Endothelial cell of umbilical vein (primary cell): ENCODE results near the gene PTGR3. TPM values are rescaled to one million over a fixed set of nuclear protein-coding genes. Genes with fewer than 3 reads are reported as not detected.

Source experiments
- BruUV-seq: library from RNA; stranded (reverse); fragments of 400-500 nt; replicated peaks from 2 replicates; lab custom pipeline; 2021; lab: Mats Ljungman, UMichigan
- CTCF ChIA-PET: fragments of 300-600, 350-600 bp; sonication (Branson Sonifier 250); formaldehyde crosslinking; loops from one replicate; lab custom pipeline; 2021; ENCODE audit warnings: antibody characterized with exemption, inconsistent platforms; lab: Charles Lee
- POLR2A ChIA-PET: fragments of 300-600, 350-600 bp; sonication (Branson Sonifier 250); formaldehyde crosslinking; loops from one replicate; lab custom pipeline; 2021; ENCODE audit warnings: antibody characterized with exemption, inconsistent platforms; lab: Charles Lee
- DNase-seq: peaks from one replicate; pipeline ENCODE4 v3.0.0-alpha.2; 2011; ENCODE audit warnings: low read depth, low spot score
- FAIRE-seq: peaks from 2 replicates; lab custom pipeline; 2011; peaks lifted over from hg19 to GRCh38; lab: Jason Lieb, UNC
- H2AFZ ChIP-seq: 2 replicates; pipeline ENCODE4 v1.6.0; 2012; ENCODE audit warnings: low read depth, low read length, control low read depth, inconsistent platforms
- H3K27ac ChIP-seq: 2 replicates; pipeline ENCODE4 v1.5.1; 2011; ENCODE audit warnings: low read depth, mild to moderate bottlenecking, control low read depth, low read length, moderate library complexity; ENCODE audit not compliant: insufficient read depth
- H3K27me3 ChIP-seq, 2 experiments: 2 replicates each; pipeline versions ENCODE4 v1.6.0 to v1.6.1; 2011; ENCODE audit warnings: low read length in 2 of 2, mixed read lengths in 1 of 2; ENCODE audit not compliant: control insufficient read depth in 2 of 2, insufficient read depth in 2 of 2
- H3K36me3 ChIP-seq, 2 experiments: 2 replicates in 1 of 2; 3 replicates in 1 of 2; pipeline ENCODE4 v1.5.1; 2011; ENCODE audit warnings: low read length in 2 of 2, mild to moderate bottlenecking in 1 of 2, moderate library complexity in 1 of 2; ENCODE audit not compliant: control insufficient read depth in 2 of 2, insufficient read depth in 2 of 2; ENCODE audit errors: extremely low read depth in 1 of 2
- H3K4me1 ChIP-seq: 3 replicates; pipeline ENCODE4 v1.5.1; 2011; ENCODE audit warnings: mild to moderate bottlenecking, low read length; ENCODE audit not compliant: control insufficient read depth, insufficient read depth; ENCODE audit errors: extremely low read depth
- H3K4me2 ChIP-seq: 2 replicates; pipeline ENCODE4 v1.6.1; 2011; ENCODE audit warnings: low read length, control low read depth, mixed read lengths; ENCODE audit not compliant: insufficient read depth
- H3K4me3 ChIP-seq, 3 experiments: fragments of 200-600 bp in 1 of 3; sonication (generic), shearing (Covaris generic) in 1 of 3; replicated peaks in 1 of 3; 2 replicates each; pipeline ENCODE4 v1.5.1; 2011 to 2016; ENCODE audit warnings: control low read depth in 3 of 3, low read length in 3 of 3, mild to moderate bottlenecking in 2 of 3, inconsistent platforms in 1 of 3, low read depth in 1 of 3, moderate library complexity in 1 of 3; ENCODE audit not compliant: insufficient read depth in 1 of 3
- H3K79me2 ChIP-seq: 2 replicates; pipeline ENCODE4 v1.6.0; 2012; ENCODE audit warnings: low read length, inconsistent platforms; ENCODE audit not compliant: control insufficient read depth, insufficient read depth
- H3K9ac ChIP-seq: replicated peaks from 2 replicates; pipeline ENCODE3; 2011; ENCODE audit warnings: low read length, control low read depth; ENCODE audit not compliant: insufficient read depth; ENCODE audit errors: extremely low read depth
- H3K9me1 ChIP-seq: replicated peaks from 3 replicates; pipeline ENCODE4 v1.6.0; 2011; ENCODE audit warnings: mild to moderate bottlenecking, low read length; ENCODE audit not compliant: control insufficient read depth, insufficient read depth; ENCODE audit errors: extremely low read depth
- H3K9me3 ChIP-seq: replicated peaks from 2 replicates; pipeline ENCODE4 v1.5.1; 2012; ENCODE audit warnings: low read length, inconsistent platforms; ENCODE audit not compliant: control insufficient read depth, insufficient read depth
- H4K20me1 ChIP-seq: replicated peaks from 2 replicates; pipeline ENCODE3; 2011; ENCODE audit warnings: mild to moderate bottlenecking, low read length; ENCODE audit not compliant: control insufficient read depth, insufficient read depth; ENCODE audit errors: extremely low read depth
- CTCF ChIP-seq, 2 donors: IDR thresholded peaks; 1 replicate in 1 of 2; 2 replicates in 1 of 2; pipeline ENCODE4 v1.5.1; 2011; ENCODE audit warnings: low read length in 2 of 2, mild to moderate bottlenecking in 2 of 2, moderate library complexity in 2 of 2, control low read depth in 1 of 2, inconsistent platforms in 1 of 2, low read depth in 1 of 2; ENCODE audit not compliant: insufficient read depth in 1 of 2; ENCODE audit errors: extremely low read depth in 1 of 2
- EZH2 ChIP-seq: IDR thresholded peaks from 2 replicates; pipeline ENCODE4 v1.6.1; 2012; ENCODE audit warnings: borderline replicate concordance, low read depth, mild to moderate bottlenecking, moderate library complexity, low read length, inconsistent platforms; ENCODE audit not compliant: severe bottlenecking
- FOS ChIP-seq: IDR thresholded peaks from 2 replicates; pipeline ENCODE4 v1.6.1; 2011; ENCODE audit warnings: mild to moderate bottlenecking, low read length, moderate library complexity, borderline replicate concordance; ENCODE audit not compliant: insufficient read depth
- JUN ChIP-seq: IDR thresholded peaks from 2 replicates; pipeline ENCODE4 v1.6.1; 2011; ENCODE audit warnings: borderline replicate concordance, low read depth; ENCODE audit not compliant: insufficient read length, insufficient read depth
- MAX ChIP-seq: IDR thresholded peaks from 2 replicates; pipeline ENCODE4 v1.6.1; 2011; ENCODE audit not compliant: insufficient read depth, insufficient read length
- MYC ChIP-seq: IDR thresholded peaks from one replicate; pipeline ENCODE4 v1.6.1; 2011; ENCODE audit warnings: mild to moderate bottlenecking, low read depth, low read length
- POLR2AphosphoS5 ChIP-seq: IDR thresholded peaks from 2 replicates; pipeline ENCODE4 v1.6.1; 2012; ENCODE audit warnings: low read depth, mild to moderate bottlenecking, control low read depth, low read length, moderate library complexity; ENCODE audit not compliant: insufficient read depth
- dilution Hi-C: fragments of 300-500 bp; cut with MboI; formaldehyde crosslinking; loops from one replicate; pipeline ENCODE4 v1.15.0; 2019; ENCODE audit warnings: low sequenced_read_pairs; ENCODE audit not compliant: extremely low pct_ligation_motif_present
- intact Hi-C: fragments of 100-400 bp; cut with micrococcal nuclease; formaldehyde crosslinking; loops from one replicate; pipeline ENCODE4 v1.10.0; 2022
- polyA plus RNA-seq, 4 experiments: library from polyadenylated mRNA; depleted of rRNA in 3 of 4; stranded (reverse) in 3 of 4; unstranded in 1 of 4; fragments of >200 nt; gene quantifications; 2 replicates each; pipeline versions ENCODE4 v1.2.1 to v1.2.3, GENCODE V29; 2011 to 2012; ENCODE audit warnings: missing spikeins in 1 of 4
- total RNA-seq: library from RNA; stranded (reverse); gene quantifications from 2 replicates; pipeline ENCODE4 v1.2.3, GENCODE V29; 2021

The PTGR3 gene
- total and polyA plus RNA-seq, 2 donors (not counting 3 experiments of a cell fraction or from before 2014, with no cell fraction given), result 13.9 to 21.9 TPM

- Histone ChIP-seq H3K27me3 (no peaks in the 10 kb centered on the region), H3K4me2 (no peak overlapping the region), H3K9me3 (no peaks in the 10 kb centered on the region), H4K20me1 (no peaks in the 10 kb centered on the region), H3K27ac (no peak overlapping the region), H3K9ac (no peak overlapping the region), H3K4me1 (no peaks in the 10 kb centered on the region), H3K4me3 (no peak overlapping the region), H2AFZ (no peak overlapping the region), H3K36me3 (no peaks in the 10 kb centered on the region), H3K79me2 (no peaks in the 10 kb centered on the region), H3K9me1 (no peaks in the 10 kb centered on the region)
- CTCF ChIA-PET, result no interaction called here
- TF ChIP-seq EZH2, result no peak
- TF ChIP-seq CTCF (IDR thresholded peaks at IDR 0.05; ENCODE audit: extremely low read depth in 1 of 2, insufficient read depth in 1 of 2, low read depth in 1 of 2, low read length in 2 of 2), result no peak
- TF ChIP-seq MAX, result no peak
- TF ChIP-seq JUN, result no peak
- no peak for TF ChIP-seq FOS
- no peak for TF ChIP-seq MYC
- no peak for TF ChIP-seq POLR2AphosphoS5
- dilution Hi-C loops, result no loop called here
- DNase-seq (no peak), FAIRE-seq (no peak)
- intact Hi-C loops, result no loop called here
- POLR2A ChIA-PET, result no interaction called here
- BruUV-seq, result no TSS peak
Observed at GRCh38 chr18:75167759-75168618, 41.0 kb downstream of the PTGR3 start.
